ENCODE data around the gene KCNMB1. TPM values are rescaled to one million over a fixed set of nuclear protein-coding genes. Genes with fewer than 3 reads are reported as not detected.

KCNMB1 gene
- total RNA-seq, 1 donor from 2014 or later = 0.20 TPM

- DNase-seq (ENCODE audit: low spot score in 2 of 2, unreplicated experiment in 2 of 2) = no peak
- Mint-ChIP-seq H3K36me3 (no peaks in the 10 kb centered on the region), H3K4me3 (no peak overlapping the region), H3K9me3 (no peaks in the 10 kb centered on the region), H3K27ac (no peak overlapping the region), H3K27me3 (ENCODE audit: low read depth) (peaks cover 4% of the 10 kb centered on the region), H3K4me1 (peaks cover 21% of the 10 kb centered on the region)
- TF ChIP-seq, protein P1, sequence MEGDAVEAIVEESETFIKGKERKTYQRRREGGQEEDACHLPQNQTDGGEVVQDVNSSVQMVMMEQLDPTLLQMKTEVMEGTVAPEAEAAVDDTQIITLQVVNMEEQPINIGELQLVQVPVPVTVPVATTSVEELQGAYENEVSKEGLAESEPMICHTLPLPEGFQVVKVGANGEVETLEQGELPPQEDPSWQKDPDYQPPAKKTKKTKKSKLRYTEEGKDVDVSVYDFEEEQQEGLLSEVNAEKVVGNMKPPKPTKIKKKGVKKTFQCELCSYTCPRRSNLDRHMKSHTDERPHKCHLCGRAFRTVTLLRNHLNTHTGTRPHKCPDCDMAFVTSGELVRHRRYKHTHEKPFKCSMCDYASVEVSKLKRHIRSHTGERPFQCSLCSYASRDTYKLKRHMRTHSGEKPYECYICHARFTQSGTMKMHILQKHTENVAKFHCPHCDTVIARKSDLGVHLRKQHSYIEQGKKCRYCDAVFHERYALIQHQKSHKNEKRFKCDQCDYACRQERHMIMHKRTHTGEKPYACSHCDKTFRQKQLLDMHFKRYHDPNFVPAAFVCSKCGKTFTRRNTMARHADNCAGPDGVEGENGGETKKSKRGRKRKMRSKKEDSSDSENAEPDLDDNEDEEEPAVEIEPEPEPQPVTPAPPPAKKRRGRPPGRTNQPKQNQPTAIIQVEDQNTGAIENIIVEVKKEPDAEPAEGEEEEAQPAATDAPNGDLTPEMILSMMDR (IDR thresholded peaks at IDR 0.05; ENCODE audit: unreplicated experiment) = no peak
Observed at GRCh38 chr5:170389550-170389892, 354 bp upstream of the KCNMB1 start.

DNA sequence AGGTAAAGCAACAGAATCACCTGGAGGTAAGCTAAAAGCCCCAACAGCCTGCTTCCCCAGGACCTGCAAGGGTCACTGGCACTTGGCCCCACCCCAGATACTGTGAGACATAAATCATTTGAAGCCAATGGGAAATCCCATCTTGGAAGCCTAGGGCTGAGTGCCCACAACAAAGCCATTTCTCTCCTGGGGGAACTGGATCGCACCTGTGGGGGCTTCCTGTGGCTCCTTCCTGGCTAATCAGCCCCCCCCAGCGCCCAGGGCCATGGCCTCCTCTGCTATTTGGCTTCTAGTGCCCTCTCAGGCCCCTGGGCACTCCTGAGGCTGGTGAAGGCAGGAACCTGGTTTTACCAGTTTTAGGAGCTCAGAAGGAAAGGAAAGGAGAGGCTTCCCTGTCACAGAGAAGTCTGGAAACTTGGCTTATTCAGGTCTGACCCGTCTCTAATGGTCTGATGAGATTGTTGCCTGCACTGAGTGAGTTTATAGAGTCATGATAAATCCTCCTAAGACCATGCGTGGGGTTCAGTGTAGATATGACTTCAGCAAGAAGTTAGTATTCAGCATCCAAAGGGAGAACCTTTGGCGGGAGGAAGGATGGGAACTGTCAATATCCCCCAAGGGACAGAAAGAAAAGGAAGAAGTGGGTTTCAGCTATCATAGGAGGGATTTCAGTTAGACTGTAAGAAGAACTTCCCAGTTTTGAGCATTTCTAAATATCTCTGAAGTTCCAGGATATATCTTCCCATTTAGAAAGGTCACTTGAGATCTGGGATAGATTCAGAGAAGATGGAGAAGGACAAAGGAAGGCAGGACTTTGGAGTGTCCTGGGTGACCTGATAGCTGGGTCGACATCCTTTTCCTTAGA, 1.2 kb downstream of the KCNMB1 start:
- Mint-ChIP-seq H3K4me3 (no peak overlapping the region), H3K36me3 (no peaks in the 10 kb centered on the region), H3K9me3 (no peaks in the 10 kb centered on the region), H3K4me1 (peaks cover 17% of the 10 kb centered on the region), H3K27me3 (ENCODE audit: low read depth) (peaks cover 4% of the 10 kb centered on the region), H3K27ac (no peak overlapping the region)
- TF ChIP-seq, protein P1 (IDR thresholded peaks at IDR 0.05; ENCODE audit: unreplicated experiment) = no peak
- DNase-seq (ENCODE audit: low spot score in 2 of 2, unreplicated experiment in 2 of 2) = no peak

DNA sequence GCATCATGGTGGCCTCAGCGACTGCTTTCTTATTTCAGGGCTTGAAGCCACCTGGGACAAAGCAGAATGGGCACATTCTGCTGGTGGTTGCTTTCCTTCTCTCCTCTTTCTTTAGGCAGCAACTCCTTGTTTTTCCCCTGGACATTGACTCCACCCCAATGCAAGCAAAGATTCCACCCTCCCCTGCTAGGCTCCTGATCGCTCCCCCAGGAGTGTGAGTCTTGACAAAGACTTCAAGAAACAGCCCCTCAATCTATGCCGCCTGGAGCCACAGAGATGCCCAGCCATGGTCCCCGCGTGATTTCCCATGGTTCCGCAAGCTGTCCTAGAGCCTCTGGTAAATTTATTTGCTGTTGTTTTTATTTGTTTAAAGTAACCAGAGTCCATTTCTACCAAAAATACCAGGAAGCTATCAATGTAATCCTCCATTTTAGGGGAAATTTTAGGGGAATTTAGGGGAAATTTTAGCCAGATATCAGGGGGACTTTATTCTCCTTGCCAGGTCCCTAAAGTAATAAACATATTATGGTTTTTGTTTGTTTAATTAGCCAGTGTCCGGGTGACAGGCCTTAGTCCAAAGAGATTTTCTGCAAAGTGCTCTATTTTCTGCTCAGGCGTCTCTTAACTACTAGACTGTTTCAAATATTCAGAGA, 2.3 kb downstream of the KCNMB1 start:
- Mint-ChIP-seq H3K4me1 (peaks cover 12% of the 10 kb centered on the region), H3K27ac (no peak overlapping the region), H3K36me3 (no peaks in the 10 kb centered on the region), H3K9me3 (no peaks in the 10 kb centered on the region), H3K27me3 (ENCODE audit: low read depth) (peaks cover 4% of the 10 kb centered on the region), H3K4me3 (no peak overlapping the region)
- no peak for DNase-seq (ENCODE audit: low spot score in 2 of 2, unreplicated experiment in 2 of 2)
- TF ChIP-seq, protein P1 (IDR thresholded peaks at IDR 0.05; ENCODE audit: unreplicated experiment) = no peak

DNA sequence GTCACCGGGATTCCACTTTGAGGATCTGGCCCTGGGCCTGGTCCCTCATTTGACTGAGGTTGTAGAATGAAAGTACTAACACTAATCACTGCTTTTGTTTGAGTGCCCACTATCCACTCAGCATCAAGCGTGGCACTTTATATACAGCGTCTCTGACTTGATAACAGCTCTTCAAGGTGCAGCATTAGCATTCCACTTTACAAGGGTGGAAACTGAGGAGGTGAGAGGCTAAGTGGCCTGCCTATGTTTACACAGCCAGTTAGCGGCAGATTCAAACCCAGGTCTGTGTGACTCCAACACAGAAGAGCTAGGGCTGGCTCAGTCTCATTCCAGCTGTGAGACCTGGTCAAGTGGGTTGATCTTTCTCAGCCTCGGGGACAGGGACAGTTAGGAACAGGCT, 5.9 kb downstream of the KCNMB1 start:
- H3K9me3 Mint-ChIP-seq = no peaks in the 10 kb centered on the region
- TF ChIP-seq, protein P1 (IDR thresholded peaks at IDR 0.05; ENCODE audit: unreplicated experiment) = no peak
- H3K27ac Mint-ChIP-seq = no peak overlapping the region
- H3K4me3 Mint-ChIP-seq = no peak overlapping the region
- peaks cover 8% of the 10 kb centered on the region for H3K27me3 Mint-ChIP-seq (ENCODE audit: low read depth)
- DNase-seq (ENCODE audit: low spot score in 2 of 2, unreplicated experiment in 2 of 2) = no peak
- peaks cover 9% of the 10 kb centered on the region for H3K4me1 Mint-ChIP-seq
- H3K36me3 Mint-ChIP-seq = no peaks in the 10 kb centered on the region

DNA sequence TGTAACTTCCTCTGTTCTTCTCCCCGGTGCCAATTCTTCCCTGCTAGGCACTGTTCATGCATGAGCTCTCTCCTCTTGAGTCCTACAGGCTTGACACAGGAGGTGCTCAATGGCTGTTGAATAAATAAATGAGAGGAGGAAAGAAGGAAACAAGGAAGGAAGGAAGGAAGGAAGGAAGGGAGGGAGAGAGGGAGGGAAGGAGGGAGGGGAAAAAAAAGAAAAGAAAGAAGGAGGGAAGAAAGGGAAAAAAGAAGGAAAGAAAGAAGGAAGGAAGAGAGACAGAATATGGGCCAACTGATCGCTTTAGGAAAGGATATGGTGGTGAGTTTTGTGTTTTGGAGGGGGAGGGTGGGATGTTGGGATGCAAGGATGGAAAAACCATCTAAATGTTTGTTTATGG, 6.4 kb downstream of the KCNMB1 start:
- no peaks in the 10 kb centered on the region for H3K9me3 Mint-ChIP-seq
- DNase-seq (ENCODE audit: low spot score in 2 of 2, unreplicated experiment in 2 of 2) = no peak
- TF ChIP-seq, protein P1 (IDR thresholded peaks at IDR 0.05; ENCODE audit: unreplicated experiment) = no peak
- H3K27me3 Mint-ChIP-seq (ENCODE audit: low read depth) = peaks cover 9% of the 10 kb centered on the region
- H3K27ac Mint-ChIP-seq = no peak overlapping the region
- no peaks in the 10 kb centered on the region for H3K36me3 Mint-ChIP-seq
- peaks cover 5% of the 10 kb centered on the region for H3K4me1 Mint-ChIP-seq
- no peak overlapping the region for H3K4me3 Mint-ChIP-seq

Measured in mesothelial cell of epicardium (in vitro differentiated cells).